ENCODE measurements around the gene DGKB.

Gene DGKB

GRCh38 chr7:14432924-14433323, 469.6 kb downstream of the DGKB start:
- no peak for DNase-seq

- no peak for DNase-seq
Observed at GRCh38 chr7:14430926-14431325, 471.6 kb downstream of the DGKB start.

- no peak for DNase-seq
Observed at GRCh38 chr7:14425559-14425958, 477.0 kb downstream of the DGKB start.

- DNase-seq: no peak
Observed at GRCh38 chr7:14424675-14425074, 477.9 kb downstream of the DGKB start.

DNA sequence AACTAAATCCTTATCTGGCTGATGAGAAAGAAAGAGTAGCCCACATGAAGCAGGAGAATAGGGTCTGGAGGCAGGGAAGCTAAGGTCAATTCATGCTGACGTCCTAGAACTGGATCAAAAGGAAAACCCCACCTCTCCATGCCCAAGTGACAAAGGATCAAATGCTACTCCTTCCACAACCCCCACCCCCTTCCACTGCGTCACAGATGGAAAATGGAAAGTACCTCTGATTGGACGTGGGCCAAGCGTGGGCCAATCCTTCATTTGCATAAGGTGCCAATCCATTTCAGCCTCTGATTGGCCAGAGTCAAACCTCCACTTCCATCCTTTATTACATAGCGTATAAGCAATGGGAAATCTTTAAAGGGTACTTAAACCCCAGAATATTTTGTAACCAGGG, 481.8 kb downstream of the DGKB start:
- DNase-seq: no peak

- DNase-seq: no peak
Observed at GRCh38 chr7:14419531-14419930, 483.0 kb downstream of the DGKB start.

DNA sequence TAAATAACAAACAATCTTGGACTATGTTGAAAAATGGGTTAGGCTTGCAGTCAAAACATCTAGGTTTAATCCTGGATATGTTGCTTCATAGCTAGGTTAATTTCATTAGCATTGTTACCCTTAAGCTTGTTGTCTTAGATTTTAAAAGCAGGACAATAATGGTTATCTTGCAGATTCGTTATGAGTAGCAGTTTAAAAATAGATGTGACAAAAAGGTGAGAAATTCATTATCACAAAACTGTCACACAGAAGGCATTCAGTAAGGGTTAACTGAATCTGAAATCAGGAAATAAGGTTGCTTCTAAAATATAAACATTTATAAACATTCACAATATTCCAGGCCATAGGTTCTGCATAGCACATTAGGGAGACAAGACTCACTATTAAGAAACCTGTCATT, 483.9 kb downstream of the DGKB start:
- DNase-seq: no peak

GRCh38 chr7:14414274-14414986, 488.1 kb downstream of the DGKB start:
- no peak for DNase-seq

DNA sequence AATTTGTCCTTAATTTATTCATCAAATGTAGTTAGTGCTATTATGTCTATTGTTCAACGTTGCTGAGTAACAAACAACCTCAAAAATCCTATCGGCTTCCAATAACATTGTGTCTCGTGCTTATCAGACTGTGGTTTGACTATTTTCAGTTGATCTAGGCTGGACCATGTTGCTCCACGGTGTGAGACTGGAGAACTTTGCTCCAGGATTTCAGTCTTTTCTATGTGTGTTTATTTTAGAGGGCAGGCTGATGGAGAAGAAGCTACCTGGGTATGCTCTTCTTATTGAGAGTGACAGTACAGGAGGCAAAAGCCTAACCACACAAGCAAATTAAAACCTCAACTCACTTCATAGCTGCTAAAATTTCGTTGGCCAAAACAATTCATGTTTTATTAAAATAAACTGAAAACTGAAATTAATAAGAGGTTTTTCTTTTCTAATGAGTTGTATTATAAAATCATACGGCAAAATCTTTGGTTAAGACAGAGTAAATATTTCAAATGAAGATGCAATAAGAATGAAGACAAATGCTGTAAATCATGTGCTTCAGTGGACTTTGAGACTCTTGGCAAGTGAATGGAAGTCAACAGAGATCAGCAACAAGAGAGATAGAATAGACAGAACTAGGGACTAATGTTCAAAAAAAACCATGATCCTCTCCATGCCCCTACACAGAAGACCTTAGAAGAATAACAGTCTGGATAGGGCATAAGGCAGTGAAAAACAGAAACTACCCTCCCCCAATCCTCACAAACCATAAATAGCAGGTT, 495.1 kb downstream of the DGKB start:
- no peak for DNase-seq

- no peak for DNase-seq
Observed at GRCh38 chr7:14403587-14403986, 499.0 kb downstream of the DGKB start.

- no peak for DNase-seq
Observed at GRCh38 chr7:14400271-14400670, 502.3 kb downstream of the DGKB start.

- DNase-seq: no peak
Observed at GRCh38 chr7:14398526-14398925, 504.0 kb downstream of the DGKB start.

GRCh38 chr7:14395860-14396259, 506.7 kb downstream of the DGKB start:
- DNase-seq: no peak

- DNase-seq: no peak
Observed at GRCh38 chr7:14394786-14395185, 507.8 kb downstream of the DGKB start.

DNA sequence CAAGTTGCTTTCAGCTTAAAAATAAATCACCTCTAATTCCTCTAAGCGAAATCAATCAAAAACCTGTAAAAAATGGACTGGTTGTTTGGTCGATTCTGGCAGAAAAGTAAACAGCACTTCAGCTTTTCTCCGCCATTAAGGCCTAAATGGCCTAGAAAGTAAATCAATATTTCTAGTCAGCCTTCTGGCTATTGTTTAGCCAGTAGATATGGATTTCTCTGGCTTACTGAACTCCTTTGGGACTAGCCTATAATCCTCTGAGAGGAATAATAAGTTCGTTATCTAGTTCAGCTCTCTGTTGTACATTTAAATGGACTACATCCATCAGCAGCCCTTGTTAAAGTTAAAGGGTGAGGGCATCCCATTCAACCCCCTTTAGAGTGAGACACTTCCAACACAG, 513.0 kb downstream of the DGKB start:
- DNase-seq: no peak

GRCh38 chr7:14389181-14389591, 513.4 kb downstream of the DGKB start:
- no peak for DNase-seq

GRCh38 chr7:14385074-14385473, 517.5 kb downstream of the DGKB start:
- DNase-seq: no peak

GRCh38 chr7:14381936-14382335, 520.6 kb downstream of the DGKB start:
- no peak for DNase-seq

- no peak for DNase-seq
Observed at GRCh38 chr7:14381306-14381705, 521.2 kb downstream of the DGKB start.

DNA sequence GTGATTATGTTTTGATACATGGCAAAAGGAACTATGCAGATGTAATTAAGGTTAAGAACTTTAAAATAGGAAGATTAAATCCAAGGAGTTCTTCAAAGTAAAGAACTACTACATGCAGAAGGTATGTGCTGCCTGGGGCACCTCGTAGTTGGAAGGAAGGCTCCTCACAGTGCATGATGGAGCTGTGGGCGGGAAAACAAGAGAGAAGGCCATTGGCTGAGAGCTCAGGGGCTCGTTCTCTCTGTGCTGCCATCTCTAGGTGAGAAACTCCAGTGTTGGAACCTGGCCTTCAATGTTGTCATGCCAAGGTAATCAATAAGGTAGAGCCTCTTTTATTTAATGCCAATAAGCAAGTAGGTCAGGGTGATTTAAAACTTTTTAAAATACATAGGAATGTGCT, 521.7 kb downstream of the DGKB start:
- DNase-seq: no peak

- DNase-seq: no peak
Observed at GRCh38 chr7:14377646-14378266, 524.8 kb downstream of the DGKB start.

DNA sequence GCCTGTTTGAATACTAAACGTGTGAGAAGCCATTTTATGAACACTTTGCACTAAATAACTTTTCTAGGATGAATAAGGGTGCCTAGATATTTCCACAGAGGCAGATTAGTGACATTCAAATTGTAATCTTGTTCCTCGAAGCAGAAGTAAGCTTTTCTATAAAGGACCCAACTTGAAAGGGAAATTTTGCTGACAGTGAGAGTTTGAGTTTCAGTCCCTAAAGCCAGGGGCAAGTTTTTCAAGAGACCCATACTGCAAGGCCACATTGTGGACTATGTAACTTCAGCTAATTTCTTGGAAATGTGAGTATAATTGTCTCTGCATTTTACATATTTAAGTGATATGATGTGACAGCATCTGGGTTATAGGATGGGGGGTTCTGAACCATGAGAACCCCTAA, 525.8 kb downstream of the DGKB start:
- no peak for DNase-seq

GRCh38 chr7:14375998-14376397, 526.6 kb downstream of the DGKB start:
- no peak for DNase-seq

GRCh38 chr7:14374336-14374735, 528.2 kb downstream of the DGKB start:
- no peak for DNase-seq
